ENCODE results near the gene ADD2.

DNA sequence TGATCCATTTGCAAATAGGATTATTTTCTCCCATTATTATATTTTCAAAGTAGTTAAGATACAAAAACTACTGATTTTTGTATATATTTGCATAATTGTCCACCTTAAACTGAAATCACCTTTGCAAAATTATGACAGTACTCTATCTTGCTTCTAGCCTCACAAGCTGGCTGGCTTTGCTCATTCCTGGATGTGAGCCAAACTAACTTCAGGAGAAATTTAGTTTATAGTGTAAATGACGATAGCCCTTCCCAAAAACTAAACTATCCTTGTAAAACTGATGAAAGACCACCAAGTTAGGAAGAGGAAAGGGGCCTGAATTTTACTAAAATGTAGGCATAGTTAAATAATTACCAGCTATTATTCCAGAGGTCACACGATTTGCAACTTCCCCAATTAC is 87.3 kb downstream of the ADD2 start:
- no peak for TF ChIP-seq GATA2 (IDR thresholded peaks at IDR 0.05; ENCODE audit: low read depth, low read length)
- no peak for TF ChIP-seq GATA3 (IDR thresholded peaks at IDR 0.05; ENCODE audit: low read depth, low read length)
